ENCODE results near the gene UCK1.

Gene UCK1

GRCh38 chr9:131562032-131562959 is 31.2 kb upstream of the UCK1 start:
- no peaks in the 10 kb centered on the region for H4K20me1 ChIP-seq (ENCODE audit: insufficient read depth)
- H3K36me3 ChIP-seq (ENCODE audit: insufficient read depth) = no peaks in the 10 kb centered on the region
- TF ChIP-seq CTCF (conservative IDR thresholded peaks at IDR 0.05; ENCODE audit: low read depth, low read length) = no peak
- no peak overlapping the region for H3K4me3 ChIP-seq (IDR thresholded peaks at IDR 0.05; ENCODE audit: insufficient read depth, low read depth, low read length)
- no peaks in the 10 kb centered on the region for H3K27me3 ChIP-seq (ENCODE audit: insufficient read depth, low read depth)
- no peak overlapping the region for H3K9ac ChIP-seq
- no peak overlapping the region for H3K27ac ChIP-seq
- no peak overlapping the region for H3K4me2 ChIP-seq
- no peak overlapping the region for H2AFZ ChIP-seq (ENCODE audit: low read depth)
- no peaks in the 10 kb centered on the region for H3K79me2 ChIP-seq (ENCODE audit: insufficient read depth, low read depth)
- no peaks in the 10 kb centered on the region for H3K4me1 ChIP-seq (ENCODE audit: low read depth, poor library complexity, severe bottlenecking)

GRCh38 chr9:131559421-131560000 is 28.4 kb upstream of the UCK1 start:
- H4K20me1 ChIP-seq (ENCODE audit: insufficient read depth) = no peaks in the 10 kb centered on the region
- no peaks in the 10 kb centered on the region for H3K36me3 ChIP-seq (ENCODE audit: insufficient read depth)
- H3K4me1 ChIP-seq (ENCODE audit: low read depth, poor library complexity, severe bottlenecking) = no peaks in the 10 kb centered on the region
- H2AFZ ChIP-seq (ENCODE audit: low read depth) = no peak overlapping the region
- H3K9ac ChIP-seq = no peak overlapping the region
- H3K79me2 ChIP-seq (ENCODE audit: insufficient read depth, low read depth) = no peaks in the 10 kb centered on the region
- no peaks in the 10 kb centered on the region for H3K27me3 ChIP-seq (ENCODE audit: insufficient read depth, low read depth)
- H3K4me3 ChIP-seq (IDR thresholded peaks at IDR 0.05; ENCODE audit: insufficient read depth, low read depth, low read length) = no peak overlapping the region
- TF ChIP-seq CTCF (conservative IDR thresholded peaks at IDR 0.05; ENCODE audit: low read depth, low read length) = no peak; the same call in 1 of the 2 replicates
- H3K4me2 ChIP-seq = no peak overlapping the region
- H3K27ac ChIP-seq = no peak overlapping the region

- no peak overlapping the region for H3K27ac ChIP-seq
- H2AFZ ChIP-seq (ENCODE audit: low read depth) = no peak overlapping the region
- H3K27me3 ChIP-seq (ENCODE audit: insufficient read depth, low read depth) = no peaks in the 10 kb centered on the region
- TF ChIP-seq CTCF (conservative IDR thresholded peaks at IDR 0.05; ENCODE audit: low read depth, low read length) = no peak
- no peaks in the 10 kb centered on the region for H4K20me1 ChIP-seq (ENCODE audit: insufficient read depth)
- H3K4me2 ChIP-seq = no peak overlapping the region
- H3K4me3 ChIP-seq (IDR thresholded peaks at IDR 0.05; ENCODE audit: insufficient read depth, low read depth, low read length) = no peak overlapping the region
- no peaks in the 10 kb centered on the region for H3K36me3 ChIP-seq (ENCODE audit: insufficient read depth)
- H3K9ac ChIP-seq = no peak overlapping the region
- no peaks in the 10 kb centered on the region for H3K4me1 ChIP-seq (ENCODE audit: low read depth, poor library complexity, severe bottlenecking)
- H3K79me2 ChIP-seq (ENCODE audit: insufficient read depth, low read depth) = no peaks in the 10 kb centered on the region
Observed at GRCh38 chr9:131557855-131558548, 26.9 kb upstream of the UCK1 start.

GRCh38 chr9:131555841-131556673 is 25.0 kb upstream of the UCK1 start:
- Histone ChIP-seq H3K9ac (no peak overlapping the region), H3K27ac (no peak overlapping the region), H3K4me1 (ENCODE audit: low read depth, poor library complexity, severe bottlenecking) (no peaks in the 10 kb centered on the region), H3K36me3 (ENCODE audit: insufficient read depth) (no peaks in the 10 kb centered on the region), H2AFZ (ENCODE audit: low read depth) (no peak overlapping the region), H4K20me1 (ENCODE audit: insufficient read depth) (no peaks in the 10 kb centered on the region), H3K79me2 (ENCODE audit: insufficient read depth, low read depth) (no peaks in the 10 kb centered on the region), H3K4me2 (no peak overlapping the region), H3K4me3 (IDR thresholded peaks at IDR 0.05; ENCODE audit: insufficient read depth, low read depth, low read length) (no peak overlapping the region), H3K27me3 (ENCODE audit: insufficient read depth, low read depth) (no peaks in the 10 kb centered on the region)
- TF ChIP-seq CTCF (conservative IDR thresholded peaks at IDR 0.05; ENCODE audit: low read depth, low read length) = no peak

Data from KMS-11 (cell line).